ENCODE data around the gene OR8K5. TPM values are rescaled to one million over a fixed set of nuclear protein-coding genes. Genes with fewer than 3 reads are reported as not detected.

OR8K5 gene
- total and polyA plus RNA-seq, 4 donors: not detected

Other genes starting within 250 kb of the OR8K5 start
- gene OR5W2, start 245.7 kb downstream of the OR8K5 start, total RNA-seq: not detected
- not detected for gene OR5W2, start 245.7 kb downstream of the OR8K5 start, polyA plus RNA-seq
- gene OR5I1, start 223.9 kb downstream of the OR8K5 start, total RNA-seq: not detected
- not detected for gene OR5I1, start 223.9 kb downstream of the OR8K5 start, polyA plus RNA-seq
- gene OR10AG1, start 190.4 kb downstream of the OR8K5 start, total RNA-seq: not detected
- gene OR10AG1, start 190.4 kb downstream of the OR8K5 start, polyA plus RNA-seq: not detected
- not detected for gene OR5F1, start 165.7 kb downstream of the OR8K5 start, total RNA-seq
- not detected for gene OR5F1, start 165.7 kb downstream of the OR8K5 start, polyA plus RNA-seq
- not detected for gene OR5AS1, start 132.7 kb downstream of the OR8K5 start, total RNA-seq
- gene OR5AS1, start 132.7 kb downstream of the OR8K5 start, polyA plus RNA-seq: not detected
- gene OR8I2, start 67.0 kb downstream of the OR8K5 start, total RNA-seq: not detected
- gene OR8I2, start 67.0 kb downstream of the OR8K5 start, polyA plus RNA-seq: not detected
- gene OR8H2, start 56.6 kb downstream of the OR8K5 start, total RNA-seq: not detected
- not detected for gene OR8H2, start 56.6 kb downstream of the OR8K5 start, polyA plus RNA-seq
- not detected for gene OR8H3, start 37.9 kb downstream of the OR8K5 start, total RNA-seq
- gene OR8H3, start 37.9 kb downstream of the OR8K5 start, polyA plus RNA-seq: not detected
- gene OR8J3, start 20.1 kb downstream of the OR8K5 start, total RNA-seq: not detected
- not detected for gene OR8J3, start 20.1 kb downstream of the OR8K5 start, polyA plus RNA-seq
- not detected for gene OR5J2, start 16.3 kb upstream of the OR8K5 start, total RNA-seq
- gene OR5J2, start 16.3 kb upstream of the OR8K5 start, polyA plus RNA-seq: not detected
- gene OR5T2, start 73.9 kb upstream of the OR8K5 start, total RNA-seq: not detected
- not detected for gene OR5T2, start 73.9 kb upstream of the OR8K5 start, polyA plus RNA-seq
- not detected for gene OR5T3, start 91.9 kb upstream of the OR8K5 start, total RNA-seq
- not detected for gene OR5T3, start 91.9 kb upstream of the OR8K5 start, polyA plus RNA-seq
- gene OR5T1, start 113.8 kb upstream of the OR8K5 start, total RNA-seq: not detected
- not detected for gene OR5T1, start 113.8 kb upstream of the OR8K5 start, polyA plus RNA-seq
- not detected for gene OR8H1, start 131.9 kb upstream of the OR8K5 start, total RNA-seq
- gene OR8H1, start 131.9 kb upstream of the OR8K5 start, polyA plus RNA-seq: not detected
- not detected for gene OR8K3, start 154.8 kb upstream of the OR8K5 start, total RNA-seq
- gene OR8K3, start 154.8 kb upstream of the OR8K5 start, polyA plus RNA-seq: not detected
- gene OR8K1, start 185.7 kb upstream of the OR8K5 start, total RNA-seq: not detected
- gene OR8K1, start 185.7 kb upstream of the OR8K5 start, polyA plus RNA-seq: not detected
- not detected for gene OR8J1, start 194.0 kb upstream of the OR8K5 start, total RNA-seq
- not detected for gene OR8J1, start 194.0 kb upstream of the OR8K5 start, polyA plus RNA-seq
- not detected for gene OR8U1, start 215.3 kb upstream of the OR8K5 start, total RNA-seq
- gene OR8U1, start 215.3 kb upstream of the OR8K5 start, polyA plus RNA-seq: not detected

All from liver (tissue), 4 donors.